Measurements from ENCODE around the gene CCDC152.

CCDC152 gene

DNA sequence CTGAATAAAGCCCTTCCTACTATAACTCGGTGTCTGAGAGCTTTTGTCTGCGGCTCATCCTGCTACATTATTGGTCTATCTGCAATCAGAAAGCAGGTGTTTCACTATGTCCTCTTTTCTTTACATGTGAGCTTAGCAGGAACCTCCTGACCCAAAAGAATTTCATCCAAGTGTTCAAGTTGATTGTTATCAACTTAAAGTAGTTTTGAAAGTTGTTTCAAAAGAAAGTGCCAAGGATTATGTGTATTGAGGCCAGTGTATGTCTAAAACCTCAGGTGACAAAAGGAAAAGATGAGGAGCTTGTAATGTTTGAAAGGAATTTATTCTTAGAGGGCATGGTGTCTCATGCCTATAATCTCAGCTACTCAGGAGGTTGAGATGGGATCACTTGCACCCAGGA is 63.1 kb downstream of the CCDC152 start:
- DNase-seq: no peak
- Histone ChIP-seq H3K27ac (no peak overlapping the region), H3K4me3 (ENCODE audit: low read depth, low read length) (no peak overlapping the region), H3K36me3 (no peaks in the 10 kb centered on the region), H3K27me3 (ENCODE audit: insufficient read depth, low read depth, severe bottlenecking) (peaks cover 37% of the 10 kb centered on the region), H3K9me3 (ENCODE audit: severe bottlenecking) (no peaks in the 10 kb centered on the region)
- TF ChIP-seq, protein P1, sequence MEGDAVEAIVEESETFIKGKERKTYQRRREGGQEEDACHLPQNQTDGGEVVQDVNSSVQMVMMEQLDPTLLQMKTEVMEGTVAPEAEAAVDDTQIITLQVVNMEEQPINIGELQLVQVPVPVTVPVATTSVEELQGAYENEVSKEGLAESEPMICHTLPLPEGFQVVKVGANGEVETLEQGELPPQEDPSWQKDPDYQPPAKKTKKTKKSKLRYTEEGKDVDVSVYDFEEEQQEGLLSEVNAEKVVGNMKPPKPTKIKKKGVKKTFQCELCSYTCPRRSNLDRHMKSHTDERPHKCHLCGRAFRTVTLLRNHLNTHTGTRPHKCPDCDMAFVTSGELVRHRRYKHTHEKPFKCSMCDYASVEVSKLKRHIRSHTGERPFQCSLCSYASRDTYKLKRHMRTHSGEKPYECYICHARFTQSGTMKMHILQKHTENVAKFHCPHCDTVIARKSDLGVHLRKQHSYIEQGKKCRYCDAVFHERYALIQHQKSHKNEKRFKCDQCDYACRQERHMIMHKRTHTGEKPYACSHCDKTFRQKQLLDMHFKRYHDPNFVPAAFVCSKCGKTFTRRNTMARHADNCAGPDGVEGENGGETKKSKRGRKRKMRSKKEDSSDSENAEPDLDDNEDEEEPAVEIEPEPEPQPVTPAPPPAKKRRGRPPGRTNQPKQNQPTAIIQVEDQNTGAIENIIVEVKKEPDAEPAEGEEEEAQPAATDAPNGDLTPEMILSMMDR (IDR thresholded peaks at IDR 0.05; ENCODE audit: low read depth, low read length): no peak

- H3K9me3 ChIP-seq (ENCODE audit: severe bottlenecking): no peaks in the 10 kb centered on the region
- H3K27ac ChIP-seq: no peak overlapping the region
- no peaks in the 10 kb centered on the region for H3K36me3 ChIP-seq
- no peak for DNase-seq
- TF ChIP-seq, protein P1 (IDR thresholded peaks at IDR 0.05; ENCODE audit: low read depth, low read length): no peak
- H3K4me3 ChIP-seq (ENCODE audit: low read depth, low read length): no peak overlapping the region
- H3K27me3 ChIP-seq (ENCODE audit: insufficient read depth, low read depth, severe bottlenecking): peaks cover 53% of the 10 kb centered on the region
Measured at GRCh38 chr5:42822548-42822947, 65.9 kb downstream of the CCDC152 start.

GRCh38 chr5:42824347-42824976 is 67.8 kb downstream of the CCDC152 start:
- H3K36me3 ChIP-seq: no peaks in the 10 kb centered on the region
- no peaks in the 10 kb centered on the region for H3K9me3 ChIP-seq (ENCODE audit: severe bottlenecking)
- H3K4me3 ChIP-seq (ENCODE audit: low read depth, low read length): no peak overlapping the region
- no peak for DNase-seq
- no peak overlapping the region for H3K27ac ChIP-seq
- TF ChIP-seq, protein P1 (IDR thresholded peaks at IDR 0.05; ENCODE audit: low read depth, low read length): no peak
- H3K27me3 ChIP-seq (ENCODE audit: insufficient read depth, low read depth, severe bottlenecking): peaks cover 66% of the 10 kb centered on the region

- no peak overlapping the region for H3K4me3 ChIP-seq (ENCODE audit: low read depth, low read length)
- no peaks in the 10 kb centered on the region for H3K9me3 ChIP-seq (ENCODE audit: severe bottlenecking)
- DNase-seq: no peak
- TF ChIP-seq, protein P1 (IDR thresholded peaks at IDR 0.05; ENCODE audit: low read depth, low read length): no peak
- peaks cover 64% of the 10 kb centered on the region for H3K27me3 ChIP-seq (ENCODE audit: insufficient read depth, low read depth, severe bottlenecking)
- H3K36me3 ChIP-seq: no peaks in the 10 kb centered on the region
- H3K27ac ChIP-seq: no peak overlapping the region
Measured at GRCh38 chr5:42825422-42826148, 69.0 kb downstream of the CCDC152 start.

- TF ChIP-seq, protein P1 (IDR thresholded peaks at IDR 0.05; ENCODE audit: low read depth, low read length): no peak
- Histone ChIP-seq H3K9me3 (ENCODE audit: severe bottlenecking) (no peaks in the 10 kb centered on the region), H3K4me3 (ENCODE audit: low read depth, low read length) (no peak overlapping the region), H3K36me3 (no peaks in the 10 kb centered on the region), H3K27ac (no peak overlapping the region), H3K27me3 (ENCODE audit: insufficient read depth, low read depth, severe bottlenecking) (peaks cover 65% of the 10 kb centered on the region)
- no peak for DNase-seq
Measured at GRCh38 chr5:42826757-42827515, 70.3 kb downstream of the CCDC152 start.

All from WERI-Rb-1 (cell line).